Large intestine (tissue), 1 donor: ENCODE measurements around the gene NLRP12. TPM values are rescaled to one million over a fixed set of nuclear protein-coding genes. Genes with fewer than 3 reads are reported as not detected.

Source experiments
- polyA plus RNA-seq: library from polyadenylated mRNA; unstranded; fragments of 120-200 nt; gene quantifications from one replicate; pipeline ENCODE4 v1.2.1, GENCODE V29; 2013

NLRP12 gene
- polyA plus RNA-seq, 1 donor = 0.03 TPM

Other genes starting within 250 kb of the NLRP12 start
- gene DPRX, start 192.3 kb downstream of the NLRP12 start, polyA plus RNA-seq = not detected
- 87.7 TPM for gene MYADM, start 43.6 kb upstream of the NLRP12 start, polyA plus RNA-seq
- gene PRKCG, start 57.9 kb upstream of the NLRP12 start, polyA plus RNA-seq = 0.67 TPM
- gene CACNG7, start 85.0 kb upstream of the NLRP12 start, polyA plus RNA-seq = 1.4 TPM
- 0.15 TPM for gene CACNG8, start 138.6 kb upstream of the NLRP12 start, polyA plus RNA-seq
- gene CACNG6, start 167.3 kb upstream of the NLRP12 start, polyA plus RNA-seq = 0.04 TPM
- gene VSTM1, start 239.6 kb upstream of the NLRP12 start, polyA plus RNA-seq = not detected